ENCODE results near the gene ITCH.

The ITCH gene

DNA sequence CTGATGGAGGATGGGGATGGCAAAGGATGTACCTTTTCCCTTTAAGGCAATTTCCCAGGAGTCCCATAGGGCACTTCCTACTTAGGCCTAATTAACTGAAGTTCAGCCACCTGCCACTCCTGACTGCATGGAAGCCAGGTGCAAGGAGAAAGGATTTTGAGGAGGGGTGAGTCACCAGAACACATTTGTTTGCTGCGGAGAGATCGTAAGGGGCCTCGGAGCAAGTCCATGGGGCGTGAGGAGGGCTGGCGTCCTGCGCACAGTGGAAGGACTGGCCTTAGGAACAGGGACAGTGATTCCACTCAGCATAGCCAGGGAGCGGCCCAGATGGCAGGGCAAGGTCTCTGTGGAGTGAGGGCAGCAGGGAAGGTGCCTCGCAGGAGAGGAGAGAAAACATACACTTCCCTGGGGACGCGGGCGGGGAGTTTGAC is 183.7 kb downstream of the ITCH start:
- DNase-seq (ENCODE audit: low spot score): no peak
- FAIRE-seq: no peak

DNA sequence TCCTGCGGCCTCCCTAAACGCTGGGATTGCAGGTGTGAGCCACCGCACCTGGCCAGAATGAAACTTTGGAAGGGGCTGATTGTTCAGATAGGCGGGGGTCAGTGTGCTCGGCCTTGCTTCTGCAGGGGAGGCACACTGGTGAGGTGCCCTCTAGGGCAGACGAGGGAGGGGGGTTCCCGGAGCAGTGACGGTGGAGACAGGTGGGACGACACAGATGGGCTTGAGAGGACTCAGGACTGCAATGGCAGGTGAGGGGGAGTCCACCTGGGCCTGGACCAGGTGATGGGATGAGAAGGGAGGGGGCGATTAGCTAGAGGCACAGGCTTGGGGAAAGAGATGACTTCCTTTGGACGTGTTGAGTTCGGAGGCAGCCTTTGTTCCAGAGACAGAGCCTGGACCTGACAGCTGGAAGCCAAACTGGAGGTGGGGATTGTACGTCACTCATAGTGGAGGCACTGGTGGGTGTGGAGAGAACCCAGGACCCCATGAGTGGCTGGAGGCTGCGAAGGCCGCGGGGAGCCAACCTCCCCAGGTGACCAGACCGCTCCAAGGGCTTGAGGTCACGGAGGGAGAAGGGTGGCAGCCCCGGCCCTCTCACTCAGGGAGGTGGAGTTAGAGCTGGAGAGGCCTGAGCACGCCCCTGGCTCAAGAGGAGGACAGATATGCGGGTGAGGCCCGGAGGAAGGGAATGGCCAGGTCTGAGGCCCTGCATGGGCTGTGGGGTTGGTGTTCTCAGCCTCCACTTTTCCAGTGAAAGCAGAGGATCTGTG is 185.0 kb downstream of the ITCH start:
- no peak for DNase-seq (ENCODE audit: low spot score)

DNA sequence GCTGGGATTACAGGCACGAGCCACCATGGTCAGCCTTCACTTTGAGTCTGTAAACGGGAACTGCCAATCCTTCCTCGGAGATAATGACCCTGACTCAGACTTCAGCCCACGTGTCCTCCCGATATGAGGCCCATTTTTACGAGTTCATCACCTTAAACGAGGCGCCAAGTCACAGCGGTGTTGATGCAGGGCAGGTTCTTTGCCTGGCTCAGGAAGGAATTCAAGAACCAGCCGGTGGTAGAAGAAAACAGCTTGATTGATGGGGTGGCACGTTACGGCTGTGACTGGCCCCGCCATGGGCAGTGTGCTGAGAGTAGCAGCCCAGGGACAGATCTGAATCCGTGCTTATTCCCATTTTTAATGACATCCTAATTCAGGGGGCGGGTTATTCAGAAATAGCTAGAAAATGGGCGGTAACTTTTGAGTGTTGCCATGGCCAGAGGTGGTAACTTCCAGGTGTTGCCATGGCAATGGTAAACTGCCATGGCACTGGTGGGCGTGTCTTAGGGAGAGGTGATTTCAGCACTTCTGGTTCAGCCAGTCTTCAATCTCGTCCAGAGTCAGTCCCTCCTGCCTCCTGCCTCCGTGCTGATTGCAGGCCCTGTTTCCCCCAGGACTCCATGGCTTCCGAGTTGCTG is 186.3 kb downstream of the ITCH start:
- no peak for FAIRE-seq
- no peak for DNase-seq (ENCODE audit: low spot score)

More for the DNA sequence above, 185.0 kb downstream of the ITCH start:
- no peak for FAIRE-seq

DNA sequence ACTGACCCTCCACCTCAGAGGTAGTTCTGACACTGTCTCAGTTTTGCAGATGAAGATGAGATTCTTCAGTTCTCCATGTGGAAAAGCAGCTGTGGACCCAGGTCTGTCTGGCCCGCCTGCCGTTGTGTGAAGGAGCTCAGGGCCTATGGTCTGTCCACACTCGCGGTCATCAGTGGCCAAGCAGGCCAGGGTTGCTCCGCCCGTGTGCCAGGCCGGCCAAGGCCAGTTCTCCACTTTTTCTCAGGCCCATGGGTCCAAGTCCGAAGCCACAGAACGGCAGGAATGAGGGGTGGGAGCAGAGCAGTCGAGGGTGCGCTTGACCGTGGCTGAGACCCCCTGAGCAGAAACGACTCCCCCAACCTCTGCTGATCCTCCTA is 186.8 kb downstream of the ITCH start:
- FAIRE-seq (no peak), DNase-seq (ENCODE audit: low spot score) (no peak)

DNA sequence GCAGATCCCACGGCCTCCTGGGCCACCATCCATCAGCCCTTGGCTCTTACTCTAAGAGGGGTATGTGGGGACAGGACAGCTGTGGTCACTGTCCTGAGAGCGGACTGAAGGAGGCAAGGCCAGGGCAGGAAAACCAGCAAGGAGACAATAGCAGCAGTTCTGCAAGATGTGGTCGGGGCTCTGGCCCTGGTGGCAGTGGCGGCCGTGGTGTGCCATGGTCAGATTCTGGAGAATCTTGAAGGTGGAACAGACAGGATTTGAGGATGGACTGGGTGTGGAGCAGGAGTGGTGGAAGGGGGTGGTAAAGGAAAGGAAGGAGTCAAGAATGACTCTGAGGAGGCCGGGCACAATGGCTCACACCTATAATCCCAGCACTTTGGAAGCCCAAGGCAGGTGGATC is 189.5 kb downstream of the ITCH start:
- DNase-seq (ENCODE audit: low spot score): no peak
- FAIRE-seq: no peak

DNA sequence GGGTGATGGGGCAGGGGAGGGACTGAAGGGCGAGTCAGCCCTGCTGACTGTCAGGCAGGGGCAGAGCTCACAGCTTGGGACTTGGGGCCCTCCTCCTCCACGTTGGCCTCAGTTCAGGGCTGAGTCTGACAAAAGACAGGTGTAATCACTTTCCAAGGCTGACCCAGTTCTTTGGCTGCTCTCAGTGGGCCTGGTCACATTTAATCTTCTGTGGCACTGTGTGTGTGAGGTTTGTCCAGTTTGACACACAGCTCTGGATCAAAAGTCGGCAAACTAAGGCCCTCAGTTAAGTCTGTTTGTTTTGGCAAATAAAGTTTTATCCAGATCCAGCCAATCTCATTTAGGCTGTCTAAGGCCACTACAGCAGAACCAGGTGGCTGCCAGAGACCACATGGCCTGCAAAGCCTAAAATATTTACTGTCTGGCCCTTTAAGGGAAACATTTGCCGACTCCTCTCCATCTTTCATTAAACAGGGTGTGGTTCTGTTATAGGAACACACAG is 190.3 kb downstream of the ITCH start:
- FAIRE-seq: no peak
- no peak for DNase-seq (ENCODE audit: low spot score)

DNA sequence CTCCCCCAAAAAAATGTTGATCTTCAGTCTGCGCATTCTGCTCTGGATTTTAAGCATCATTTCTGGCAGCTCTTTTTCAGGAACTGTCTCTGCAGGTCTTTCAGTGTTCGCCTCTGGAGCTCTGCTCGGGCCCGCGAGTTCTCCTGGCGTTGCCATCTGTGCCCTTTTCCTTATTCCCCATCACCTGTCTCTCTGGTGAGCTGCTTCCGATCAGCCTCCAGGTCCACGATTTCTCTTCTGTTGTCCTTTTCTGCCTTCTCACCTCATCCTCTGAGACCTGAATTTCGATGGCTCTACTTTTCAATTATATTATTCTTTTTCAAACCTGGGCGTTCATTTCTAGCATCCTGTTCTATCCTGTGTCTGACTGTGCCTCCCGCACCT is 194.9 kb downstream of the ITCH start:
- no peak for DNase-seq (ENCODE audit: low spot score)
- FAIRE-seq: no peak

DNA sequence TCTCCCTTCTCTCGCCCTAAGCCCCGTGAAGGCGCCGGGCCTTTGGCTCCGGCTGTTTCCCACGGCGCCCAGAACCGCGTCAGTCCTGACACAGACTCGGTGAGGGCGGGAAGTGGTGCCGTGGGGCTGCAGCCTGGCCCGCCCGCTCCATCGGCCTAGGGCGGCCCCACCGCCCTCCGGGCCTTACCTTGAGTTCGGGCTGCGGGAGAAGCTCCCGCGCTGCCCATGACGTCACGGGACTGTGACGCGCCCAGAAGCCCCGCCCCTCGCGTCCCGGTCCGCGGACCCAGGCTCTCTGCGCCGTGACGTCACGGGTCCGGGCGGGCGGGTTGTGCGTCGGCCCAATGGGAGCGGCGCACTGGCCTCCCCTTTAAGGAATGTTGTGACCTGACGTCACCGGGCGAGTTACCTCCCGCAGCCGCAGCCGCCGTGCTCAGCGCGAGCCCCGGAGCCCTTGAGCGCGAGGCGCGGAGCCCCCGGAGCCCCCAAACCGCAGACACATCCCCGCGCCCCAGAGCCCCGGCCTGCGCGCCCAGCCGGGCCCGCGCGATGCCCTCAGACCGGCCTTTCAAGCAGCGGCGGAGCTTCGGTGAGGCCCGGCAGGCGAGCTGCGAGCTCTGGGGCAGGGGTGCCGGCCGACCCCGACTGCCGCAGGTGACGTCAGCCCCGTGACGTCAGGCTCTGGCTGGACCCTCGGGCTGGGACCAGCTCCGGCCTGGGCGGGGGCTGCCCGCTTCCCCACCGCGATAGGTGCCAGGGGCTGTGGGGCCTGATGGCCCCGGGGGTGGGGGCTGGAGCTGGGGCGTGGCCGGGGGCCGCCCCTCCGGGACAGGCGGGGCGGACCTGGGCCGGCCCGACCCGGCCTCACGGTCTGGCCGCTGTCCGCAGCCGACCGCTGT is 195.5 kb downstream of the ITCH start, which contains the start of gene MAP1LC3A:
Gene MAP1LC3A, plus strand, starts transcription at position 399 of the 899 bp plus-strand sequence. Its CDS starts 151 bp downstream, at position 550.
- FAIRE-seq (no peak), DNase-seq (ENCODE audit: low spot score) (no peak)

DNA sequence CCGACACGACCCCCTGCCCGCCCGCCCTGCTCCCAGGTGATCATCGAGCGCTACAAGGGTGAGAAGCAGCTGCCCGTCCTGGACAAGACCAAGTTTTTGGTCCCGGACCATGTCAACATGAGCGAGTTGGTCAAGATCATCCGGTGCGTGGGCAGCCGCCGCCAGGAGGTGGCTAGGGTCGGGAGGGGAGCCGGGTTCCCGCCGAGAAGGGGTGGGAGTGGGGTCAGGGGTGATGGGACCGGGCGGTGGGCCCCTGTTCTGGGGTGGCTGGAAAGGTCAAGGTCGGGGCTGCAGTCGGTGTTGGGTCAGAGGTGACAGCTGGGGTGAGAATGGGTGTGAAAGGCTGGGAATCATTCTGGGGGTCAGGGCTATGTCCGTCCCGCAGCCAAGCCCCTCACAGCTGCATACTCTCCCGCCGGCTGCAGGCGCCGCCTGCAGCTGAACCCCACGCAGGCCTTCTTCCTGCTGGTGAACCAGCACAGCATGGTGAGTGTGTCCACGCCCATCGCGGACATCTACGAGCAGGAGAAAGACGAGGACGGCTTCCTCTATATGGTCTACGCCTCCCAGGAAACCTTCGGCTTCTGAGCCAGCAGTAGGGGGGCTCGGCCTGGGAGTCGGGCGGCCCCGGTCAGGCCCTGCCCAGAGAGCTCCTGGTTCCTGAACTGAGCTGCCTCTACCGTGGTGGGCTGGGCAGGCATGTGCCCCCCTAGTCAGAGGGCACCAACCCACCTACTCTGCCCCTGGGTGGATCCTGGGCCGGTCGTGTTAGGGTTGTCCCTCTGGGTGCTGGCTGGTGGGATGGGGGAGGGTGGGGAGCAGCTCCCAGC is 196.5 kb downstream of the ITCH start:
- FAIRE-seq (no peak), DNase-seq (ENCODE audit: low spot score) (no peak)

DNA sequence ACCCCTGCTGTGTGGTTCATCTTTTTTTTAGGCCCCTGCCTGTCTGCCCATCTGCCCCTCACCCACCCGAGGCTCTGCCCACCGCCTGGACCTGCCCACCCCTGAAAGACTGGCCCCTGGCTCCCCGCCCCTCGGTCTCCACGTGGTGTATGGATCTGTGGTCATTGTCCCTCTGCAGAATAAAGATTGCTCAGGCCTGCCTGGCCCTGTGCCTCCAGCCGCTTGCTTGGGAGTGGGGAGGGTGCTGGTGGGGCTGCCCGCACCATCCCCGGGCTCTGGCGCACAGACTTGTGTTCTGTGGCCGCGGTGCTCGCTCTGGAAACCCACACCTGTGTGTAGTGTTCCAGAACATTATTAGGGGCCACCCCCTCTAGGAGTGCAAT is 197.1 kb downstream of the ITCH start:
- no peak for FAIRE-seq

DNA sequence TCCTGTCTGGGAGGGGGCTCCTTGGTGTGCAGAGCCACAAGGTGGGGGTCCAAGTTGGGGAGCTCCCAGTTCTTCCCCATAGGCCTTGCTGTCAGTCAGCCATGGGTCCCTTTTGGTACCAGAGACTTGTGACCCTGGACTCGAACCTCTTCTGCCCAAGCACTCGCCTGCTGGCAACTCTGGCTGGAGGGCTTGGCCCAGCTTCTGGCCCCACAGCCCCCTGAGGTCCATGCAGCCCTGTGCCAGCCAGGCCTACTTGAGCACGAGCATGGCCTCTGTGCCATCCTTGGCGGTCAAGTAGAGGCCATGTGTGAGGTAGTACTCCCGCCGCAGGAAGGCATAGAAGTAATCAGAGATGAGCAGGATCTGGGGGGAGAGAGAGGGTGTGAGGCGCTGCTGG is 197.5 kb downstream of the ITCH start:
- DNase-seq (ENCODE audit: low spot score): no peak
- FAIRE-seq: no peak

More for the DNA sequence above, 197.1 kb downstream of the ITCH start:
- no peak for DNase-seq (ENCODE audit: low spot score)
